GM12891 (cell line): ENCODE results near the gene KLHL28.

Experiments
- POLR2A ChIP-seq: IDR thresholded peaks from 2 replicates; pipeline ENCODE4 v1.6.1; 2011; ENCODE audit warnings: low read depth, low read length, control low read depth
- POLR2AphosphoS5 ChIP-seq: IDR thresholded peaks from 2 replicates; pipeline ENCODE4 v1.6.1; 2011; ENCODE audit warnings: low read depth, low read length, control low read depth
- SPI1 ChIP-seq: IDR thresholded peaks from 2 replicates; pipeline ENCODE4 v1.6.1; 2011; ENCODE audit warnings: low read depth, low read length, control low read depth
- TAF1 ChIP-seq: IDR thresholded peaks from 2 replicates; pipeline ENCODE4 v1.6.1; 2011; ENCODE audit warnings: low read depth, low read length, control low read depth

DNA sequence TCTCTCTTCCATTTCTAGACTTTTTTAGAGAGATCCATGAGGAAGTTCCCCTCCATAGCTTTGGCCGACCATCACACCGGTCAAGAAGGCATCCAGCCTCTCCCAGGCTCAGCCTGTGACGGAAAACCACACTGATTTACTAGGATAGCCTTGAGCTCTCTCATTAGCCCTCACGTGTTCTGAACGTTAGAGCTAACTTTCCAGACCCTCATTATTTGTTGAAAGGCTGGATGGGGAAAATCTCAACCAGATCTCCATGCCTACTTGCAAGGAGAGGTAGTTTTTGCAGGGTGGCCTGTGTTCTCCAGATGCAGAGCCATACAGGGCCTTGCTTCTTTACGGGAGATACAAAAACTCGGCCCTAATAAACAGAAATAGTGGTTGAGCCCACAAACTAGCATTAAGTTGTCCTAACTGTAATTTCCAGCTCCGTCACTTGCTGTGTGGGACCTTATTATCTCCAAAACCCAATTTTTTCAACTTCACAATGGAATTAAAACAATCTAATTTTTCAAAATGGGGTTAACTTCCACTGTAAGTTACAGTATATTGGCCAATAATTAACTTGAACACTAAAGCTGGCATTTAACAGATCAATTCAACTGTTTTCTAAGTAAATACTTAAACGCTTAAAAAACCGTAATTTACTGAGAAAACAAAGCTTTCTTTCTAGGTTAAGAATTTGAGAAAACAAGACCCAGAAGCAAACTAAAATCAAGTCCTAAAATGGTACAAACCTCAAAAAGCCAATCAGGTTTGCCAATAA, 65.3 kb downstream of the KLHL28 start:
- TF ChIP-seq POLR2A (no peak), POLR2AphosphoS5 (no peak), TAF1 (no peak), SPI1 (no peak)
